ENCODE measurements around the gene PCSK6. TPM values are rescaled to one million over a fixed set of nuclear protein-coding genes. Genes with fewer than 3 reads are reported as not detected.
"Not testable (repeated sequence)": the region's sequence is repeated elsewhere in the genome, so short reads cannot be mapped to it uniquely, and the experiment has no call there.

Gene PCSK6
- total and polyA plus RNA-seq, 9 donors = 3.8 to 26.0 (median 13.0) TPM

DNA sequence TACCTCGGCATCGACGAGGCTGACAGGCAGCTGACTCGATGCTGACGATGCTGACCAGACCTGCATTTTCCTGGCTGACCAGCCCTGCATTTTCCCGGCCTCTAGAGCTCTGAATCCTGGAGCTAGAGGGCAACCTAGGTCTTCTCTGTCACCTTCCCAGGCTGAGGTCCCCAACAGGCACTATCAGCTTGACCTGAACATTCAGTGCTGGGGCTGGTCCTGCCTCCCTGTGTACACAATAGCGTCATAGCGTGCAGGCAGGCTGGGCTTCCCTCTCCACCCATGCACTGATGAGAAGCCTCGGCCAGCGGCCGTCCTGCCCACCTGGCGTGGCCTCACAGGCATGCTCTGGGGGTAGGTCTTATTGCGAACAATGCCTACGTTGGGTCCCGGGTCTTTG, 132.2 kb downstream of the PCSK6 start:
- Histone ChIP-seq H3K4me3 (no peak overlapping the region), H3K36me3 (no peaks in the 10 kb centered on the region), H3K9me3 (no peaks in the 10 kb centered on the region), H3K4me1 (ENCODE audit: insufficient read depth) (no peaks in the 10 kb centered on the region), H3K27ac (no peak overlapping the region), H3K27me3 (no peaks in the 10 kb centered on the region)
- 87 to 91% (median 88%) methylated on average over 14 to 15 of the region's 15 CpGs for WGBS, 3 donors
- TF ChIP-seq, protein P1, sequence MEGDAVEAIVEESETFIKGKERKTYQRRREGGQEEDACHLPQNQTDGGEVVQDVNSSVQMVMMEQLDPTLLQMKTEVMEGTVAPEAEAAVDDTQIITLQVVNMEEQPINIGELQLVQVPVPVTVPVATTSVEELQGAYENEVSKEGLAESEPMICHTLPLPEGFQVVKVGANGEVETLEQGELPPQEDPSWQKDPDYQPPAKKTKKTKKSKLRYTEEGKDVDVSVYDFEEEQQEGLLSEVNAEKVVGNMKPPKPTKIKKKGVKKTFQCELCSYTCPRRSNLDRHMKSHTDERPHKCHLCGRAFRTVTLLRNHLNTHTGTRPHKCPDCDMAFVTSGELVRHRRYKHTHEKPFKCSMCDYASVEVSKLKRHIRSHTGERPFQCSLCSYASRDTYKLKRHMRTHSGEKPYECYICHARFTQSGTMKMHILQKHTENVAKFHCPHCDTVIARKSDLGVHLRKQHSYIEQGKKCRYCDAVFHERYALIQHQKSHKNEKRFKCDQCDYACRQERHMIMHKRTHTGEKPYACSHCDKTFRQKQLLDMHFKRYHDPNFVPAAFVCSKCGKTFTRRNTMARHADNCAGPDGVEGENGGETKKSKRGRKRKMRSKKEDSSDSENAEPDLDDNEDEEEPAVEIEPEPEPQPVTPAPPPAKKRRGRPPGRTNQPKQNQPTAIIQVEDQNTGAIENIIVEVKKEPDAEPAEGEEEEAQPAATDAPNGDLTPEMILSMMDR (IDR thresholded peaks at IDR 0.05) = no peak
- TF ChIP-seq EP300 (IDR thresholded peaks at IDR 0.05) (no peak), POLR2A (IDR thresholded peaks at IDR 0.05) (no peak)
- no peak for DNase-seq
- intact Hi-C loops (cut with DNase I) = no loop called here

DNA sequence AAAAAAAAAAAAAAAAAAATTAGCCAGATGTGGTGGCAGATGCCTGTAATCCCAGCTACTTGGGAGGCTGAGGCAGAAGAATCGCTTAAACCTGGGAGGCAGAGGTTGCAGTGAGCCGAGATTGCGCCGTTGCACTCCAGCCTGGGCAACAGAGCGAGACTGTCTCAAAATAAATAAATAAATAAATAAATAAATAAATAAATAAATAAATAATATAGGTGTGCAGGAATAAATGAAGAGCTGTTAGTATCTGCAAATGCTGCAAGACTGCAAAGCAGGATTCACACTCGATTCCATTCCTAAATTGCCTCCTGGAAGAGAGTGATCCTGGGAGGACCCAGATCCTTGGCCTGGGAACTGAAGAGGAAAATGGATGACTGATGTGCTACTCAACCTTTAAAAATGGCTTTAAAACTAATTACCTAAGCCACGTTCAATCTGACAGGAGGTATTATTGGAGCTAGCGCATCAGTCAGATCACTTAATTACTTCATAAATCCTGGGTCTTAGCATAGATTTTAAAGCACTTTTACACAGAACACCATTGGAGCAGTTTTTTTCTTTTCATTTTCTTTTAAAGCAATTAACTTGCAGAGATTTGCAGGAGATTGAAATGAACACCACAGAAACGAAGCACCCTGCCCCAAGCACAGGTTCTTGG, 132.9 kb downstream of the PCSK6 start:
- WGBS, 3 donors = 92 to 94% (median 92%) methylated on average over 9 of the region's 9 CpGs

DNA sequence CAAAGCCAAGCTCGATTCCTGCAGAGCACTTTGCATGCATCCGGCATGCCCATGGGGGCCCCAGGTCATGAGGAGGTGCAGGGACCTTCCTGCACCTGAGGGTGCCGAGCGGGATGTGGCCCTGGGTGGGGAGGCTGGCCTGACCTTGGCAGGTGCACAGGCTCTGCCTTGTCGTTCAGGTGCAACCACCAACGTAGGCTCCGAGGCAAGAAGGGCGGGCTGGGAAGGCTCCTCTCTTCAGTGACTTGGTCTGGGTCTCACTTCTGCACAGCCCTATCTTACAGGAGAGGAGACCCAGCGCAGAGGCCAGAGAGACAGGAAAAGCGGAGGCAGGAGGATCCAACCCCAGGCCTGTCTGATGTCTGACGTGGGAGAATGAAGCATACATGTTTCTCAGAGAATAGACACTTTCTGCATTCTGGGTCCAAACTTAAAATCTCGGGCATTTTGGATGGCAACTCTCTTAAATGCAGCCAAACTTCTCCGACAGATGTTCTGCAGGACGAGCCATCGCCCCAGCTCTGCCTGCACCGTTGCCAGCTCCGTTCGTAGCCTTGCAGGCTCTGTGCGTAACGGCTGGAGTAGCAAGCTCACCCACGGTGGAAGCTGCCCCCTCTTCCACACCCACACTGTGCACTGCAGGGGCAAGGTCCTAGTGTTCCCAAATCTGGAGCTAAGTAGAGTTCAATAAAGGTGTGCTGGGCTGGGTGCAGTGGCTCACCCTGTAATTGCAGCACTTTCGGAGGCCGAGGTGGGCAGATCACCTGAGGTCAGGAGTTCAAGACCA, 133.6 kb downstream of the PCSK6 start:
- Histone ChIP-seq H3K9me3 (no peaks in the 10 kb centered on the region), H3K36me3 (no peaks in the 10 kb centered on the region), H3K27me3 (no peaks in the 10 kb centered on the region), H3K4me1 (ENCODE audit: insufficient read depth) (no peaks in the 10 kb centered on the region), H3K4me3 (no peak overlapping the region), H3K27ac (no peak overlapping the region)
- 87 to 90% (median 89%) methylated on average over 23 of the region's 23 CpGs for WGBS, 3 donors
- DNase-seq = no peak
- TF ChIP-seq, protein P1 (IDR thresholded peaks at IDR 0.05) = no peak
- TF ChIP-seq EP300 (IDR thresholded peaks at IDR 0.05) (no peak), POLR2A (IDR thresholded peaks at IDR 0.05) (no peak)
- intact Hi-C loops (cut with DNase I) = no loop called here

More for the DNA sequence above, 132.9 kb downstream of the PCSK6 start:
- intact Hi-C loops (cut with DNase I); DNase-seq; H3K27me3 ChIP-seq; H3K36me3 ChIP-seq; H3K9me3 ChIP-seq; H3K27ac ChIP-seq; H3K4me3 ChIP-seq; H3K4me1 ChIP-seq (ENCODE audit: insufficient read depth): not testable (repeated sequence)

DNA sequence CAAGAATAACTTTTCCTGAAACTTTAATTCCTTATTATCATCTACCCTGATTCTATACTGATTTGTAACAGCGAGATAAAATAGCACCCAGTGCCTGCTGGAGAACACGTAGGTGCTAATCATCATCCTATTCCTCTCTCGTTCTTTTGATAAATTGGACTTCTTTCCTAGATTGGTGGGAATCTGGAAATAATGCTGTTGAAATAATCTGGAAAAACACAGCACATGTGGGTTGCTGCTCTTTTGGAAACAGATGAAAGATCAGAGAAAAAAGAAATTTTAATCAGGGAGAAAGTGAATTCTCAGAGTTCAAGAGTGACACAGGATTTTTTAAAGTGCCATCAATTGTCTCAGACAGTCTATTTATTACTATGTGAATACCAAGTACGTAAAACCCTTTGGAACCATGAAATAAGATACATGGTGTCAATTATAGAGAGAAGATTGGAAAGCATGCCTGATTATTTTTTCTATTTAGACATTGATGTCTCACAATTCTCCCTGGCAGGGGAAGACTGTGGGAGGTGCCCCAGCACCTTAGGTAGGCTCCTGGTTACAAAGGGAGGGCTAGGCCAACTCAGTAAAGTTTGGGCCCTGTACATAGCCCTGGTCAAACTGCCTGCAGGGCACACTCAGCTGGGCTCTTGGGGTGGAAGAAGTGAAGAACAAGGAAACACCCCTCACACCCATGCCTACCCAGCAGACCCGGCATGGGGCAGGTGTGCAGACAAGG, 134.4 kb downstream of the PCSK6 start:
- H3K36me3 ChIP-seq = no peaks in the 10 kb centered on the region
- 83 to 91% (median 85%) methylated on average over 5 of the region's 5 CpGs for whole genome bisulfite sequencing, 3 donors
- no peaks in the 10 kb centered on the region for H3K4me1 ChIP-seq (ENCODE audit: insufficient read depth)
- H3K27me3 ChIP-seq = no peaks in the 10 kb centered on the region
- TF ChIP-seq EP300 (IDR thresholded peaks at IDR 0.05) (no peak), POLR2A (IDR thresholded peaks at IDR 0.05) (no peak)
- TF ChIP-seq, protein P1 (IDR thresholded peaks at IDR 0.05) = no peak
- H3K4me3 ChIP-seq = no peak overlapping the region
- DNase-seq = no peak
- H3K27ac ChIP-seq = no peak overlapping the region
- intact Hi-C loops (cut with DNase I) = no loop called here
- H3K9me3 ChIP-seq = no peaks in the 10 kb centered on the region
